ENCODE measurements around the gene KLF13.

DNA sequence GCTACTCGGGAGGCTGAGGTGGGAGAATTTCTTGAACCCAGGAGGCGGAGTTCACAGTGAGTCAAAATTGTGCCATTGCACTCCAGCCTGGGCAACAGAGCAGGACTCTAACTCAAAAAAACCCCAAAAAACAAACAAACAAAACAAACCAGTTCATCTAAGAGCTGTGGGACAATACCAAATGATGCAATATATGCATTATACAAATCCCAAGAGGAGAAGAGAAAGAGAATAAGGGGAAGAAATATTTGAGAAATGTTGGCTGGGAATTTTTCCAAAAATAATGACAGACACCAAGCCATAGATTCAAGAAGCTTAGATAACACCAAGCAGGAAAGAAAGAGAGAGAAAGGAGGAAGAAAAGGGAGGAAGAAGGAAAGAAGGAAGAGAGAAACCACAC is 82.5 kb downstream of the KLF13 start:
- TF ChIP-seq, protein P1, sequence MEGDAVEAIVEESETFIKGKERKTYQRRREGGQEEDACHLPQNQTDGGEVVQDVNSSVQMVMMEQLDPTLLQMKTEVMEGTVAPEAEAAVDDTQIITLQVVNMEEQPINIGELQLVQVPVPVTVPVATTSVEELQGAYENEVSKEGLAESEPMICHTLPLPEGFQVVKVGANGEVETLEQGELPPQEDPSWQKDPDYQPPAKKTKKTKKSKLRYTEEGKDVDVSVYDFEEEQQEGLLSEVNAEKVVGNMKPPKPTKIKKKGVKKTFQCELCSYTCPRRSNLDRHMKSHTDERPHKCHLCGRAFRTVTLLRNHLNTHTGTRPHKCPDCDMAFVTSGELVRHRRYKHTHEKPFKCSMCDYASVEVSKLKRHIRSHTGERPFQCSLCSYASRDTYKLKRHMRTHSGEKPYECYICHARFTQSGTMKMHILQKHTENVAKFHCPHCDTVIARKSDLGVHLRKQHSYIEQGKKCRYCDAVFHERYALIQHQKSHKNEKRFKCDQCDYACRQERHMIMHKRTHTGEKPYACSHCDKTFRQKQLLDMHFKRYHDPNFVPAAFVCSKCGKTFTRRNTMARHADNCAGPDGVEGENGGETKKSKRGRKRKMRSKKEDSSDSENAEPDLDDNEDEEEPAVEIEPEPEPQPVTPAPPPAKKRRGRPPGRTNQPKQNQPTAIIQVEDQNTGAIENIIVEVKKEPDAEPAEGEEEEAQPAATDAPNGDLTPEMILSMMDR (IDR thresholded peaks at IDR 0.05; ENCODE audit: low read depth, low read length, poor library complexity, severe bottlenecking) = no peak
- TF ChIP-seq EZH2phosphoT487 (IDR thresholded peaks at IDR 0.05; ENCODE audit: borderline replicate concordance, low read length) = no peak
